H1 (cell line): ENCODE measurements around the gene NPBWR2. TPM values are rescaled to one million over a fixed set of nuclear protein-coding genes. Genes with fewer than 3 reads are reported as not detected.
A peak's percentile ranks its signal among the peaks of the same experiment; 100 is the strongest.

Experiments
- CTCF ChIA-PET: fragments of 300-600 bp; sonication (Branson Sonifier 250); formaldehyde crosslinking; loops from one replicate; lab custom pipeline; 2021; ENCODE audit not compliant: partially characterized antibody; lab: Charles Lee
- POLR2A ChIA-PET: fragments of 300-600 bp; sonication (Branson Sonifier 250); formaldehyde crosslinking; loops from one replicate; lab custom pipeline; 2021; ENCODE audit warnings: inconsistent platforms; ENCODE audit not compliant: partially characterized antibody; lab: Charles Lee
- DNase-seq, 2 experiments: peaks; one replicate each; pipeline versions ENCODE4 v3.0.0 to v3.0.0-alpha.2; 2010 to 2022; ENCODE audit warnings: low spot score in 2 of 2, low read depth in 1 of 2, mixed read lengths in 1 of 2
- FAIRE-seq: peaks from 2 replicates; lab custom pipeline; 2011; peaks lifted over from hg19 to GRCh38; lab: Jason Lieb, UNC
- H2AFZ ChIP-seq: 2 replicates; pipeline ENCODE4 v1.8.1; 2012; ENCODE audit warnings: low read length, inconsistent platforms
- H2AK5ac ChIP-seq: 2 replicates; pipeline ENCODE4 v1.6.1; 2013; ENCODE audit warnings: low read depth, low read length
- H2BK120ac ChIP-seq: replicated peaks from 2 replicates; pipeline ENCODE3; 2013; ENCODE audit warnings: low read depth, low read length, inconsistent platforms
- H2BK12ac ChIP-seq: 2 replicates; pipeline ENCODE4 v1.6.1; 2013; ENCODE audit warnings: low read depth, low read length
- H2BK15ac ChIP-seq: 2 replicates; pipeline ENCODE4 v1.6.1; 2013; ENCODE audit warnings: low read length
- H2BK20ac ChIP-seq: 2 replicates; pipeline ENCODE4 v1.6.1; 2013; ENCODE audit warnings: low read length
- H2BK5ac ChIP-seq: 2 replicates; pipeline ENCODE4 v1.6.1; 2013; ENCODE audit warnings: low read depth, low read length
- H3K14ac ChIP-seq: 2 replicates; pipeline ENCODE4 v1.6.1; 2013; ENCODE audit warnings: inconsistent platforms; ENCODE audit not compliant: insufficient read length
- H3K18ac ChIP-seq: 2 replicates; pipeline ENCODE4 v1.6.1; 2013; ENCODE audit warnings: low read length; ENCODE audit errors: extremely low read depth
- H3K23ac ChIP-seq: 2 replicates; pipeline ENCODE4 v1.6.1; 2013; ENCODE audit warnings: inconsistent platforms; ENCODE audit not compliant: insufficient read length
- H3K23me2 ChIP-seq: 2 replicates; pipeline ENCODE4 v1.6.1; 2013; ENCODE audit warnings: low read depth, low read length
- H3K27ac ChIP-seq: 2 replicates; pipeline ENCODE4 v1.6.1; 2011; ENCODE audit warnings: low read depth, low read length, inconsistent platforms
- H3K27me3 ChIP-seq, 4 experiments: replicated peaks in 1 of 4; 1 replicate in 1 of 4; 2 replicates in 3 of 4; pipeline versions ENCODE4 v1.6.1 to v1.8.1; 2011 to 2013; ENCODE audit warnings: low read length in 3 of 4, mild to moderate bottlenecking in 3 of 4, inconsistent platforms in 2 of 4, mixed read lengths in 2 of 4, moderate library complexity in 1 of 4; ENCODE audit not compliant: control insufficient read depth in 3 of 4, insufficient read depth in 3 of 4; ENCODE audit errors: extremely low read depth in 1 of 4
- H3K36me3 ChIP-seq, 4 experiments: 2 replicates each; pipeline versions ENCODE4 v1.6.1 to v1.8.1; 2011 to 2013; ENCODE audit warnings: mild to moderate bottlenecking in 4 of 4, low read length in 3 of 4, moderate library complexity in 2 of 4, control low read depth in 1 of 4, inconsistent platforms in 1 of 4; ENCODE audit not compliant: insufficient read depth in 4 of 4, control insufficient read depth in 2 of 4
- H3K4ac ChIP-seq: replicated peaks from 2 replicates; pipeline ENCODE3; 2013; ENCODE audit warnings: low read length, low read depth, mixed read lengths, inconsistent platforms; ENCODE audit not compliant: insufficient read length
- H3K4me1 ChIP-seq, 4 experiments: replicated peaks in 1 of 4; 1 replicate in 1 of 4; 2 replicates in 3 of 4; pipeline versions ENCODE4 v1.6.1 to v1.8.1; 2011 to 2013; ENCODE audit warnings: low read length in 3 of 4, inconsistent platforms in 2 of 4, mixed read lengths in 1 of 4; ENCODE audit not compliant: insufficient read depth in 4 of 4, control insufficient read depth in 3 of 4
- H3K4me2 ChIP-seq, 2 experiments: 2 replicates each; pipeline versions ENCODE4 v1.6.1 to v1.8.1; 2011 to 2013; ENCODE audit warnings: low read depth in 2 of 2, low read length in 2 of 2, control low read depth in 1 of 2, inconsistent platforms in 1 of 2, mild to moderate bottlenecking in 1 of 2; ENCODE audit not compliant: insufficient read depth in 1 of 2
- H3K4me3 ChIP-seq, 4 experiments: fragments of 200-600, 300-600 bp in 1 of 4; sonication (generic), shearing (Covaris generic), sonication (Bioruptor Twin) in 1 of 4; 2 replicates each; pipeline versions ENCODE4 v1.5.1 to v1.8.1; 2011 to 2016; ENCODE audit warnings: low read length in 4 of 4, low read depth in 3 of 4, control low read depth in 2 of 4, inconsistent platforms in 2 of 4, mild to moderate bottlenecking in 2 of 4, mixed read lengths in 1 of 4, moderate library complexity in 1 of 4; ENCODE audit not compliant: insufficient read depth in 2 of 4; ENCODE audit errors: extremely low read depth in 1 of 4
- H3K56ac ChIP-seq: replicated peaks from 2 replicates; pipeline ENCODE3; 2013; ENCODE audit warnings: low read depth, mild to moderate bottlenecking, mixed read lengths, low read length, inconsistent platforms; ENCODE audit not compliant: insufficient read length
- H3K79me1 ChIP-seq: 2 replicates; pipeline ENCODE4 v1.6.1; 2013; ENCODE audit warnings: low read depth, low read length, control low read depth
- H3K79me2 ChIP-seq, 2 experiments: 2 replicates each; pipeline versions ENCODE4 v1.6.1 to v1.8.1; 2012 to 2013; ENCODE audit warnings: low read length in 2 of 2, mild to moderate bottlenecking in 2 of 2, inconsistent platforms in 1 of 2; ENCODE audit not compliant: insufficient read depth in 2 of 2, control insufficient read depth in 1 of 2
- H3K9ac ChIP-seq, 4 experiments: replicated peaks in 1 of 4; 1 replicate in 1 of 4; 2 replicates in 3 of 4; pipeline versions ENCODE4 v1.6.1 to v1.8.1; 2011 to 2013; ENCODE audit warnings: low read depth in 3 of 4, low read length in 3 of 4, control low read depth in 2 of 4, mild to moderate bottlenecking in 2 of 4, moderate library complexity in 2 of 4, inconsistent platforms in 1 of 4; ENCODE audit errors: extremely low read depth in 1 of 4
- H3K9me3 ChIP-seq, 2 experiments: 2 replicates each; pipeline versions ENCODE4 v1.6.1 to v1.8.1; 2012 to 2013; ENCODE audit warnings: mild to moderate bottlenecking in 2 of 2, moderate library complexity in 2 of 2, control low read depth in 1 of 2, inconsistent platforms in 1 of 2, low read depth in 1 of 2, low read length in 1 of 2, mixed read lengths in 1 of 2; ENCODE audit not compliant: insufficient read depth in 2 of 2
- H4K20me1 ChIP-seq, 2 experiments: replicated peaks in 1 of 2; 2 replicates each; pipeline versions ENCODE3 to v1.8.1; 2011 to 2013; ENCODE audit warnings: inconsistent platforms in 2 of 2, low read length in 2 of 2, mild to moderate bottlenecking in 1 of 2; ENCODE audit not compliant: insufficient read depth in 2 of 2, control insufficient read depth in 1 of 2
- H4K5ac ChIP-seq: 2 replicates; pipeline ENCODE4 v1.6.1; 2013; ENCODE audit warnings: low read length, low read depth, mixed read lengths, inconsistent platforms; ENCODE audit not compliant: insufficient read length
- H4K8ac ChIP-seq: 2 replicates; pipeline ENCODE4 v1.8.0; 2013; ENCODE audit warnings: mild to moderate bottlenecking, moderate library complexity, low read length, inconsistent platforms; ENCODE audit not compliant: insufficient read depth; ENCODE audit errors: extremely low read depth
- H4K91ac ChIP-seq: replicated peaks from 2 replicates; pipeline ENCODE3; 2013; ENCODE audit warnings: low read length, mixed read lengths, inconsistent platforms; ENCODE audit not compliant: insufficient read length
- EGR1 ChIP-seq: IDR thresholded peaks from 2 replicates; pipeline ENCODE4 v1.6.1; 2011; ENCODE audit warnings: low read depth, low read length, borderline replicate concordance
- PHF8 ChIP-seq: fragments of 200-600 bp; sonication (generic); conservative IDR thresholded peaks from 2 replicates; pipeline ENCODE4 v1.7.1; 2012; ENCODE audit warnings: low read depth, mild to moderate bottlenecking, inconsistent platforms, low read length, moderate library complexity
- RXRA ChIP-seq: IDR thresholded peaks from 2 replicates; pipeline ENCODE4 v1.6.1; 2011; ENCODE audit warnings: low read depth, mild to moderate bottlenecking, low read length, moderate library complexity; ENCODE audit not compliant: insufficient read depth
- SIN3A ChIP-seq, 2 experiments: IDR thresholded peaks in 1 of 2; conservative IDR thresholded peaks in 1 of 2; 2 replicates each; pipeline ENCODE4 v1.6.1; 2011 to 2012; ENCODE audit warnings: low read length in 2 of 2, improper control_type of control experiment in 1 of 2, low read depth in 1 of 2, mild to moderate bottlenecking in 1 of 2
- SP1 ChIP-seq: IDR thresholded peaks from 2 replicates; pipeline ENCODE4 v1.6.1; 2011; ENCODE audit warnings: low read depth, low read length
- SP2 ChIP-seq: IDR thresholded peaks from 2 replicates; pipeline ENCODE4 v1.6.1; 2012; ENCODE audit warnings: mild to moderate bottlenecking, low read length, inconsistent platforms
- SP4 ChIP-seq: IDR thresholded peaks from 2 replicates; pipeline ENCODE4 v1.6.1; 2012; ENCODE audit warnings: low read length, inconsistent platforms
- SRF ChIP-seq: IDR thresholded peaks from 2 replicates; pipeline ENCODE4 v1.6.1; 2011; ENCODE audit warnings: mild to moderate bottlenecking, low read depth, low read length, moderate library complexity
- TAF1 ChIP-seq: IDR thresholded peaks from 2 replicates; pipeline ENCODE4 v1.6.1; 2011; ENCODE audit warnings: mild to moderate bottlenecking, low read depth, low read length
- WGBS, 2 experiments: shearing (Covaris generic) in 1 of 2; methylation state at CpG; one replicate each; pipeline versions ENCODE4 v1.1.6 to v1.1.7; 2013 to 2015; ENCODE audit warnings: low lambda C conversion rate in 2 of 2, mixed read lengths in 2 of 2, inconsistent platforms in 1 of 2, low coverage in 1 of 2, missing lambda C conversion rate in 1 of 2; ENCODE audit not compliant: insufficient replicate concordance in 2 of 2, insufficient coverage in 1 of 2, insufficient read length in 1 of 2; ENCODE audit errors: extremely low coverage in 1 of 2, missing lambda C conversion rate in 1 of 2; 5-methylcytosine and 5-hydroxymethylcytosine counted together
- polyA plus RNA-seq, 7 experiments: library from polyadenylated mRNA; depleted of rRNA in 3 of 7; stranded (reverse) in 5 of 7; unstranded in 2 of 7; fragments of >200 nt in 5 of 7; fragments of 200-250 nt in 2 of 7; gene quantifications; 1 replicate in 5 of 7; 2 replicates in 1 of 7; 4 replicates in 1 of 7; pipeline versions ENCODE4 v1.2.1 to v1.2.3, GENCODE V29; 2011 to 2013; ENCODE audit warnings: missing spikeins in 2 of 7, mixed read lengths in 2 of 7
- total RNA-seq: library from RNA; stranded (reverse); fragmentation: NEBNext Ultra II Directional; extraction: Animal tissue kit (Norgen Biotek cat#: 25700); gene quantifications from 2 replicates; pipeline ENCODE4 v1.2.1, GENCODE V29; 2021
- TF ChIP-seq, protein P1 (sequence below), 3 experiments: IDR thresholded peaks; 1 replicate in 2 of 3; 2 replicates in 1 of 3; pipeline versions ENCODE4 v1.5.1 to v1.6.1; 2011; ENCODE audit warnings: low read length in 3 of 3, mild to moderate bottlenecking in 3 of 3, inconsistent platforms in 2 of 3, low read depth in 1 of 3, moderate library complexity in 1 of 3; ENCODE audit not compliant: insufficient read depth in 1 of 3; ENCODE audit errors: control extremely low read depth in 1 of 3

Gene NPBWR2
- total and polyA plus RNA-seq, 2 of the 8 experiments (the other 6 are each of a cell fraction or from before 2014, with no cell fraction given) = not detected

DNA sequence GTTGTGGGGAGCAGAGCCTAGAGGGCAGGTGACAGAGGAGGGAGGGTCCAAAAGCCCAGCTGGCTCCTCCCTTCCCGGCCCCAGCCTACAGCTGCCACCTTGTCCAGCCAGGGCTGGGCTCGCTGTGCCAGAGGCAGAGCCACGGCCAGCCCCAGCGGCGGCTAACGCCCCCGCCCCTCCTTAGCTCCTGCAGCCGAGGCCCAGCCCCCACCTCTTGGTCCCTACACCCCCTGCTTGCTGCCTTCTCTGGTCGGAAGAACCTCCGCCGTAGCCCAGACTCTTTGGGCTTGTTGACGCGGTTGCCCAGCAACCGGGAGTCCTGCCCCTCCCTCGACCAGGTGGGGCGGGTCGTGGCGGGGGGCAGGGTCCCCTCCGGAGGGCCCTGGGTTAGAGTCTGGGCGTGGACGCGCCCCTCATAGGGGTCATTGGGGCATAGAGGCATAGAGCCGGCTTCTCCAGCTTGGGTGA, 22.6 kb downstream of the NPBWR2 start:
- H3K18ac ChIP-seq = no peak overlapping the region
- peak overlapping the region; percentile 88 to 98 for H3K4me2 ChIP-seq
- H3K4me3 ChIP-seq = peak overlapping the region; percentile 42 to 73 (median 52)
- H2AFZ ChIP-seq = 0 out of 2 replicates have a peak overlapping the region, but pooled peaks have one; percentile 14
- no peak overlapping the region for H4K5ac ChIP-seq
- no peak overlapping the region for H3K23ac ChIP-seq
- H4K8ac ChIP-seq = peak overlapping the region; percentile 31; the same call in 1 of the 2 replicates
- H3K14ac ChIP-seq = no peak overlapping the region
- FAIRE-seq (no peak), DNase-seq (peak in 1 of 2 experiments; percentile 75)
- CTCF ChIA-PET = interaction anchor here (0.8 to 13.0 kb wide), 14 partner anchors 8 to 138 kb away, joined by 3 to 144 read pairs (median 6); partner anchors contain the start of genes PRPF6, SOX18 and TCEA2
- no peak overlapping the region for H3K9ac ChIP-seq
- H4K91ac ChIP-seq = no peak overlapping the region
- no peak overlapping the region for H2BK120ac ChIP-seq
- H2BK20ac ChIP-seq = no peak overlapping the region
- no peak overlapping the region for H2BK15ac ChIP-seq
- peaks cover 6 to 57% (median 42%) of the 10 kb centered on the region in 4 experiments for H3K27me3 ChIP-seq
- H3K27ac ChIP-seq = no peak overlapping the region
- 11% methylated on average over 23 of the region's 23 CpGs; no CpG with 5 or more reads in 1 of the 2 experiments for WGBS, 2 experiments
- H2AK5ac ChIP-seq = no peak overlapping the region
- no peak overlapping the region for H3K4ac ChIP-seq
- H3K9me3 ChIP-seq = no peaks in the 10 kb centered on the region
- no peak overlapping the region for H3K56ac ChIP-seq
- H3K36me3 ChIP-seq = no peaks in the 10 kb centered on the region
- H2BK12ac ChIP-seq = no peak overlapping the region
- POLR2A ChIA-PET = interaction anchor here (0.7 to 1.4 kb wide), 5 partner anchors 15 to 98 kb away, joined by 3 to 5 read pairs (median 3); partner anchors contain the start of gene TCEA2
- peaks cover 17% of the 10 kb centered on the region; the same call in 1 of the 2 replicates for H3K23me2 ChIP-seq
- no peaks in the 10 kb centered on the region for H3K79me1 ChIP-seq
- H4K20me1 ChIP-seq = peaks cover 1 to 2% of the 10 kb centered on the region in 2 experiments
- TF ChIP-seq TAF1 (0 out of 2 replicates have a peak, but pooled peaks have one; percentile 19), SP2 (no peak), RXRA (no peak), SP1 (no peak), SRF (no peak), SIN3A (conservative IDR thresholded peaks at IDR 0.05 in 1 of 2, IDR thresholded peaks at IDR 0.05 in 1 of 2; ENCODE audit: low read depth in 1 of 2, low read length in 2 of 2) (0 out of 4 replicates have a peak, but pooled peaks of 1 of the 2 experiments have one; percentile 47), EGR1 (no peak; the same call in 1 of the 2 replicates), SP4 (no peak), PHF8 (no peak)
- TF ChIP-seq, protein P1, sequence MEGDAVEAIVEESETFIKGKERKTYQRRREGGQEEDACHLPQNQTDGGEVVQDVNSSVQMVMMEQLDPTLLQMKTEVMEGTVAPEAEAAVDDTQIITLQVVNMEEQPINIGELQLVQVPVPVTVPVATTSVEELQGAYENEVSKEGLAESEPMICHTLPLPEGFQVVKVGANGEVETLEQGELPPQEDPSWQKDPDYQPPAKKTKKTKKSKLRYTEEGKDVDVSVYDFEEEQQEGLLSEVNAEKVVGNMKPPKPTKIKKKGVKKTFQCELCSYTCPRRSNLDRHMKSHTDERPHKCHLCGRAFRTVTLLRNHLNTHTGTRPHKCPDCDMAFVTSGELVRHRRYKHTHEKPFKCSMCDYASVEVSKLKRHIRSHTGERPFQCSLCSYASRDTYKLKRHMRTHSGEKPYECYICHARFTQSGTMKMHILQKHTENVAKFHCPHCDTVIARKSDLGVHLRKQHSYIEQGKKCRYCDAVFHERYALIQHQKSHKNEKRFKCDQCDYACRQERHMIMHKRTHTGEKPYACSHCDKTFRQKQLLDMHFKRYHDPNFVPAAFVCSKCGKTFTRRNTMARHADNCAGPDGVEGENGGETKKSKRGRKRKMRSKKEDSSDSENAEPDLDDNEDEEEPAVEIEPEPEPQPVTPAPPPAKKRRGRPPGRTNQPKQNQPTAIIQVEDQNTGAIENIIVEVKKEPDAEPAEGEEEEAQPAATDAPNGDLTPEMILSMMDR (IDR thresholded peaks at IDR 0.05; ENCODE audit: control extremely low read depth in 1 of 3, insufficient read depth in 1 of 3, low read depth in 1 of 3, low read length in 3 of 3) = no peak
- H3K4me1 ChIP-seq = peaks cover 0 to 24% (median 13%) of the 10 kb centered on the region in 4 experiments; a peak in 6 of 7 replicates
- no peaks in the 10 kb centered on the region for H3K79me2 ChIP-seq
- H2BK5ac ChIP-seq = no peak overlapping the region
